Activated naive CD4-positive, alpha-beta T cell treated with anti-CD3 and anti-CD28 coated beads, Interleukin-2, amount 50 U/mL, for 72 hours (primary cell): Measurements from ENCODE around the gene TLNRD1. TPM values are rescaled to one million over a fixed set of nuclear protein-coding genes. Genes with fewer than 3 reads are reported as not detected.

ENCODE experiments used
- ATAC-seq, 2 donors: fragments of 150-1000 bp; cut with Tn5 transposase; 2 replicates each; pipeline ENCODE4 v1.10.0; 2021; ENCODE audit warnings: mild to moderate bottlenecking in 2 of 2, moderate library complexity in 2 of 2
- DNase-seq, 2 donors: peaks; one replicate each; pipeline ENCODE4 v3.0.0; 2021 to 2022; ENCODE audit warnings: low spot score in 2 of 2
- H3K27ac Mint-ChIP-seq, 2 donors: one replicate each; pipeline ENCODE4 v1.8.0; 2022; ENCODE audit warnings: mild to moderate bottlenecking in 2 of 2, mixed read lengths in 2 of 2
- H3K36me3 Mint-ChIP-seq, 2 donors: one replicate each; pipeline ENCODE4 v1.8.0; 2022; ENCODE audit warnings: mixed read lengths in 2 of 2
- H3K9me3 Mint-ChIP-seq, 2 donors: one replicate each; pipeline ENCODE4 v1.8.0; 2022; ENCODE audit warnings: mixed read lengths in 2 of 2
- total RNA-seq, 2 donors: library from RNA; stranded (reverse); gene quantifications; one replicate each; pipeline ENCODE4 v1.2.3, GENCODE V29; 2022

The TLNRD1 gene
- total RNA-seq, 2 donors from 2014 or later, result 9.4 to 15.7 TPM

DNA sequence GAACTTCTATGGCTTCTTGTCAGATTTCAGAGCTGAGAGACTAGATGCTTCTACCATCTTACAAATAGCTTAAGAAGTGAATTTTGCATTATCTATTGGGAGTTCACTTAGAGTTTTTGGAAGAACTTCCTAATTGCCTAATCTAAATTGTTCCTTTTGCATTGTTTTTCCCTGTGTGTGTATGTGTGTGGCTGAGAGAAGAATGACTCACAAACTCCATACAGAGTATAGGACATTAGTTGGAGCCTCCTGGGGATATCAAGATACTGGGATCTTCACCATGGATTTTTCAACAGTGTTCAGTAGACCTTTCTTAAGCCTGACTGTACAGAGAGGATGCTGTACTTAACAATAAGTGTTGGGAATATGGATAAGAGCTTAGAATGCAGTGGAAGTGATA is 10.9 kb downstream of the TLNRD1 start:
- Mint-ChIP-seq H3K36me3 (no peaks in the 10 kb centered on the region), H3K9me3 (no peaks in the 10 kb centered on the region), H3K27ac (no peak overlapping the region)
- DNase-seq (no peak), ATAC-seq (no peak)

GRCh38 chr15:81012588-81012987 is 11.9 kb downstream of the TLNRD1 start:
- no peaks in the 10 kb centered on the region for H3K36me3 Mint-ChIP-seq
- no peaks in the 10 kb centered on the region for H3K9me3 Mint-ChIP-seq
- DNase-seq (no peak), ATAC-seq (no peak)
- no peak overlapping the region for H3K27ac Mint-ChIP-seq

GRCh38 chr15:81013396-81013929 is 12.7 kb downstream of the TLNRD1 start:
- Mint-ChIP-seq H3K36me3 (no peaks in the 10 kb centered on the region), H3K27ac (no peak overlapping the region), H3K9me3 (no peaks in the 10 kb centered on the region)
- DNase-seq (no peak), ATAC-seq (no peak)

DNA sequence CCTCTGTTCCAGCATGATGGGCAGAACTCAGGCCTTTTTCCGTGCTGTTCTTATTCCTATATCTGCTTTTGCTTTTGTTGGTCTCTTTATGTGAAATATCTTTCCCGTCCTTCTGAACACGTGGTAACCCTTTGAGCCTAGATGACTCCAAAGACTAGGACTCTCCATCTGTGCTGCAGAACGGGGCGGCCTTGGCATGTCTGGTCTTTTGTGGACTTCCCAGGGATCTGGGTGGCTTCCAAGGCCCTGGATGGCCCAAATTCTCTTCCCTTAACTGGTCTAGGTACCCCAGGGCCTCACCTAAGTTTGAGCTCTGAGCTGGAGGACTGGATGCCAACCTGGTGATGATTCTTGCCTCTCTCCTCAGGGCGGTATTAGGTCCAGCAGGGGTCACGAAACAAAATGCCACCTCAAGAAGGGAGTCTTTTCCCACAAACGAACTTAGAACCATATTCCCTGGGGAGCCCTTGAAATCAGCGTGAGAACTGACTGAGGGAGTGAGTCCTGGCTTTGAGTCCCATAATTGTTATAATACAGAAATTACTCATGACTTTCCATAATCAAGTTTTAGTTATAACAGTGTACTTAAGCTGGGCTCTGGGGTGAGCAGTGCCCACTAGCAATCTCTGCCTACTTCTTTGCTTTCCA is 13.8 kb downstream of the TLNRD1 start:
- H3K36me3 Mint-ChIP-seq, result no peaks in the 10 kb centered on the region
- no peaks in the 10 kb centered on the region for H3K9me3 Mint-ChIP-seq
- DNase-seq, result no peak
- no peak for ATAC-seq
- H3K27ac Mint-ChIP-seq, result no peak overlapping the region

DNA sequence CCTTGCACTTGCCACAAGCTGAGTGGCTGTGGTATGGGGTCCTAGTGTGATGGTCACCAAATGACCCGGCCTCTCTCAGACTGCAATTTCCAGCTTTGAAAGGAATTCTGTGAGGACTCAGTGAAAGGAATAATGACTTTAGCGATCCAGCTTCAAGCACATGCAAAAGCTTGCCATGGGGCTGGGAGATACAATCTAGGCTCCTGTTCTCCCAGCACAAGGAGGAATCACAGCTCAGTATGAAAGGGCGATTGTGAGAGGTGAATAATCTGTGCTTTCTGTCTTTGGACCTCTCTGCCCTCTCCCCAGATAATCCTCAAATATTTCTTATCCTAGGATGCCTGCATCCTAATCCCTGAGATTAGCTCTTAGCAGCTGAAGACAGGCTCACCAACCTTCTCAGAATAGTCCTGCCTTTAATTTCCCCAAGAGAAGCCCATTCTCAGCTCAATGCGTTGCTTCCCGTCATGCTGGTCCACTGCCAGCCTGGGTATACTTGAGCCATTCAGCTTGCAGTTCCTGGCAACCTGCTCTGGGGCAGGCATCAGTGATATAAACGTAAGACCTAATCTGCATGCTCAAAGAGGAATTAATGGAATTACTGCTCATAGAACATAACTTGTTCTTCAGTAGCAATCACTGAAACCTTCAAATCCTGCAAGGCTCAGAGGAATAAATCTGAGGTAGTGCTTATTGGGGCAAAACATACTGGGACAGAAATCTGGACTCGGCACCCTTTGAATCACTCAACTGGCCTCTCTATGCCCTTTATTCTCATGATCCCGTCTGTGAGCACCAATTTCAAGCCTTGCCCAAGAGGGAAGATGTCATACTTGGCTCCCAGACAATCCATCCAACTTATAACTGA is 15.1 kb downstream of the TLNRD1 start:
- no peak for ATAC-seq
- DNase-seq, result no peak
- Mint-ChIP-seq H3K9me3 (no peaks in the 10 kb centered on the region), H3K27ac (no peak overlapping the region), H3K36me3 (no peaks in the 10 kb centered on the region)

- ATAC-seq, result no peak
- no peak for DNase-seq
Observed at GRCh38 chr15:81016489-81017068, 15.9 kb downstream of the TLNRD1 start.

GRCh38 chr15:81018197-81018596 is 17.5 kb downstream of the TLNRD1 start:
- Mint-ChIP-seq H3K36me3 (no peaks in the 10 kb centered on the region), H3K27ac (no peak overlapping the region), H3K9me3 (no peaks in the 10 kb centered on the region)
- DNase-seq (no peak), ATAC-seq (no peak)

More at GRCh38 chr15:81016489-81017068, 15.9 kb downstream of the TLNRD1 start:
- Mint-ChIP-seq H3K9me3 (no peaks in the 10 kb centered on the region), H3K27ac (no peak overlapping the region), H3K36me3 (no peaks in the 10 kb centered on the region)

DNA sequence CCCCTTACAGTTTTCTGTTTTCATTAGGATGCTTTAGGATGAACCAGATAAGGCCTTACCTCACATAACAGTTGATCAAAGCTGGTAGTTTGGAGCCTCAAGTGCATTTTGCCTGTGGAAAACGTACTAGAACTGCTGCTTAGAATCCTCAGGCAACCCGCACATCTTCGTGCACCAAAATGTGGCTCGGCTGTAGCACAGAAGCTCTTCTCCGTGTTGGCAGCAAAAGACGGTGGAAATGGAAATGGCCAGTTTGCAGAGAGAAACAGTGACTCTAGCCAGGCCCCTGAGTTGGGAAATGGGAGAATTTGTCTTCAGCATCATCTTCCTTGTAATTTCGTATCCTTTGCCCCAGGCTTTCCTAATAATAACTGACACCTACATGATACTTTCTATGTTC is 20.6 kb downstream of the TLNRD1 start:
- no peaks in the 10 kb centered on the region for H3K9me3 Mint-ChIP-seq
- peaks cover 0 to 6% of the 10 kb centered on the region in 2 donors for H3K36me3 Mint-ChIP-seq
- DNase-seq, result no peak
- no peak for ATAC-seq
- H3K27ac Mint-ChIP-seq, result no peak overlapping the region

DNA sequence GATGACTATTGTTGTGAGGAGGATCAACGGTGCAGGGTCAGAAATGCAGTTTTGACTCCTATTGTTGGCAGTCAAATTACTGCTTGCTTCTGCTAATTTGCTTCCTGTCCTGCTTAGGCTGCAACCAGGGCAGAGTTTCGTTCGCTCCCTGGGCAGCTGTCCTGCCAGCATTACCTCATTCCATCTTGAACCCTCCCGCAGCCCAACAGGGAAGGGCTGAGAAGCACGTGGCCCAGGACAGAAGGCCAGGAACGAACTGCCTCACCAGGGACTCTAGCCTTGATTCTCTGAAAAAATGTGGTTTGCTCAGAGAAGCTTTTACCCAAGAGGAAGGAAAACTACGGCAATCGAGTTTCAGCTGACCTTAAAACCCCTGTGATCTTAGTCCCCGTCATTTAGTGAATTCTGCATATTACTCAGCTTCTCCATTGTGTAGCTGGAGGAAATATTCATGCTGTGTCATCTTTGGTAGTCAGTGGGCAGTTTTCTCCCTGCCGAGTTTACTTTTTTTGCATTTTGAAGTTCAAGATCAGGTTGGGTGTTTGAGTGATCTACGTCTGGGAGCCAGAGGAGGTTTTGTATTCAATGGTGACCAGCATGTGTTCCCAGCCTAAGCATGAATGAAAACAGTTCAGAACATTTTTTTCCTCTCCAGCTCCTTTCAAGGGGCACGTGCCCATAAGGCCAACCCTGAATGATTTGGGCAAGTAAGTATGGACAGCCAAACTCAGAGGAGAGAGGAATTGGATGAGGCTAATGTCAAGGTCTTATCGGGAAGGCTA is 23.0 kb downstream of the TLNRD1 start:
- peak; percentile 91 to 97 for ATAC-seq
- Mint-ChIP-seq H3K27ac (peak overlapping the region; percentile 79 to 81), H3K9me3 (no peaks in the 10 kb centered on the region), H3K36me3 (peaks cover 0 to 6% of the 10 kb centered on the region in 2 donors)
- peak; percentile 21 to 59 for DNase-seq

- peak in 1 of 2 donors; percentile 3 for ATAC-seq
- no peak for DNase-seq
- peaks cover 0 to 4% of the 10 kb centered on the region in 2 donors for H3K9me3 Mint-ChIP-seq
- peaks cover under 1 to 6% of the 10 kb centered on the region in 2 donors for H3K36me3 Mint-ChIP-seq
- peak overlapping the region; percentile 79 to 81 for H3K27ac Mint-ChIP-seq
Observed at GRCh38 chr15:81024265-81024872, 23.6 kb downstream of the TLNRD1 start.

- ATAC-seq, result no peak
- H3K36me3 Mint-ChIP-seq, result peaks cover 6 to 12% of the 10 kb centered on the region in 2 donors
Observed at GRCh38 chr15:81024936-81025335, 24.2 kb downstream of the TLNRD1 start.

DNA sequence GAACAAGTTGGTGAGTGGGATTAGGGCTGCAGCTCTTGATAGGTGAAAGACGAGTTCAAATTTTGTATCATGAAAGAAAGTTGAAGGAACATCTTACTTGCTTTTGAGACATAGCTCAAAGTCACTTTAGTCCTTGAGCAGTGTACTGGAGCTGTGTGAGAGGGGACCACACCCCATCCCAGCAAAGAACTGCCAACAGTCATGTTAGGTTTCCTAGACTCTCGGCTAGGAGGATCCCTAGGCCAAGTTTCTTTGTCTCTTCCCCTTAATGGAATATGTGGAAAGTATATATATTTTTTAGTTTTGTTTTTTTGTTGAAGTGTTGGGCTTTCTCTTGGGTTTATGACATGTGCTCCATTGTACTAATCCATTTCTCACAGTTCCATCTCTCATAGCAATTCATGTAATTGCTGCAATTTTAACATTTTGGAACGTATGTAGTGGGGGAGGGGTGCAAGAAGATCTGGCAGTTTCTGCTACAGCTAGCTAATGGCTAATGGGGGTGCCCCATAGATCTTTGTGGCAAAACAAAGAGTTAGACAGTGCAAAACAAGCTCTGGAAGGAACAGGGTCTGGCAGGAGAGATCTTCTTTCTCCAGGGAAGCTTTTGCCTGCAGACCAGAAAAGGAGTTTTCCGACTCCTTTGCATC is 25.1 kb downstream of the TLNRD1 start:
- ATAC-seq (no peak), DNase-seq (no peak)
- Mint-ChIP-seq H3K9me3 (peaks cover 9 to 15% of the 10 kb centered on the region in 2 donors), H3K27ac (no peak overlapping the region), H3K36me3 (peaks cover 10 to 15% of the 10 kb centered on the region in 2 donors)

More at GRCh38 chr15:81024936-81025335, 24.2 kb downstream of the TLNRD1 start:
- no peak for DNase-seq
- H3K27ac Mint-ChIP-seq, result peak overlapping the region in 1 of 2 donors; percentile 81
- peaks cover 4 to 10% of the 10 kb centered on the region in 2 donors for H3K9me3 Mint-ChIP-seq

GRCh38 chr15:81026836-81027599 is 26.3 kb downstream of the TLNRD1 start:
- Mint-ChIP-seq H3K27ac (no peak overlapping the region), H3K9me3 (peaks cover 9 to 15% of the 10 kb centered on the region in 2 donors), H3K36me3 (peaks cover 10 to 15% of the 10 kb centered on the region in 2 donors)

GRCh38 chr15:81029414-81030300 is 28.9 kb downstream of the TLNRD1 start:
- peaks cover 9 to 15% of the 10 kb centered on the region in 2 donors for H3K9me3 Mint-ChIP-seq
- no peak for ATAC-seq
- H3K27ac Mint-ChIP-seq, result no peak overlapping the region
- no peak for DNase-seq
- peaks cover 9 to 10% of the 10 kb centered on the region in 2 donors for H3K36me3 Mint-ChIP-seq

More at GRCh38 chr15:81026836-81027599, 26.3 kb downstream of the TLNRD1 start:
- ATAC-seq, result no peak
- DNase-seq, result no peak
